Measurements from ENCODE around the gene FCAMR.

DNA sequence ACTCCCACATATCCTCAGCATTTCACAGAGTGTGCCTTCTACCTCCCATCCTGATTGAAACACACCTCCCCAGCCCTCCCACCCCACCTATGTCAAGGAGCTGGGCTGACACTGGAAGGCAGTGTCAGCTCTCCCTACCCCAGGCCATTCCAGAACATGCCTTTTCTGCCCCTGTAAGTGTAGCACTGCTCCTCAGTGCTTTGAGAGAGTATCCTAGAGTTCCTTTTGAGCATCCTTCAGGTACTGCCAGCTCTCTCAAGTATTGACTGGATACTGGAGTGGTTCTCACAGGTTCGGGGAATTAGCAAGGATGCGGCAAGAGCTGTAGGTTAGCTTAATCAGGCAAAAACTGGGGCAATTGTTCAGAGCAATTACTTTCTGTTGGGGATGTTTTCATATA lies 40.5 kb upstream of the FCAMR start:
- TF ChIP-seq, protein P1, sequence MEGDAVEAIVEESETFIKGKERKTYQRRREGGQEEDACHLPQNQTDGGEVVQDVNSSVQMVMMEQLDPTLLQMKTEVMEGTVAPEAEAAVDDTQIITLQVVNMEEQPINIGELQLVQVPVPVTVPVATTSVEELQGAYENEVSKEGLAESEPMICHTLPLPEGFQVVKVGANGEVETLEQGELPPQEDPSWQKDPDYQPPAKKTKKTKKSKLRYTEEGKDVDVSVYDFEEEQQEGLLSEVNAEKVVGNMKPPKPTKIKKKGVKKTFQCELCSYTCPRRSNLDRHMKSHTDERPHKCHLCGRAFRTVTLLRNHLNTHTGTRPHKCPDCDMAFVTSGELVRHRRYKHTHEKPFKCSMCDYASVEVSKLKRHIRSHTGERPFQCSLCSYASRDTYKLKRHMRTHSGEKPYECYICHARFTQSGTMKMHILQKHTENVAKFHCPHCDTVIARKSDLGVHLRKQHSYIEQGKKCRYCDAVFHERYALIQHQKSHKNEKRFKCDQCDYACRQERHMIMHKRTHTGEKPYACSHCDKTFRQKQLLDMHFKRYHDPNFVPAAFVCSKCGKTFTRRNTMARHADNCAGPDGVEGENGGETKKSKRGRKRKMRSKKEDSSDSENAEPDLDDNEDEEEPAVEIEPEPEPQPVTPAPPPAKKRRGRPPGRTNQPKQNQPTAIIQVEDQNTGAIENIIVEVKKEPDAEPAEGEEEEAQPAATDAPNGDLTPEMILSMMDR (IDR thresholded peaks at IDR 0.05; ENCODE audit: insufficient read depth, low read depth, low read length): no peak
- no peak for TF ChIP-seq EZH2 (IDR thresholded peaks at IDR 0.05; ENCODE audit: insufficient read depth, low read length)

Data from astrocyte (in vitro differentiated cells and primary cell).